WTC11 (cell line): Measurements from ENCODE around the gene POLK. TPM values are rescaled to one million over a fixed set of nuclear protein-coding genes. Genes with fewer than 3 reads are reported as not detected.

Experiments
- ATAC-seq: fragments of 200-7000 bp; cut with Tn5 transposase; 2 replicates; pipeline ENCODE4 v1.10.0; 2021; ENCODE audit warnings: mild to moderate bottlenecking, moderate library complexity
- CTCF ChIA-PET: fragments of 300-600 bp; sonication (Branson Sonifier 250); formaldehyde crosslinking; loops from one replicate; lab custom pipeline; 2021; ENCODE audit warnings: antibody characterized with exemption; lab: Charles Lee
- POLR2A ChIA-PET: fragments of 350-600 bp; sonication (Branson Sonifier 250); formaldehyde crosslinking; loops from one replicate; lab custom pipeline; 2021; ENCODE audit warnings: antibody characterized with exemption; lab: Charles Lee
- DNase-seq: peaks from one replicate; pipeline ENCODE4 v3.0.0; 2021; ENCODE audit warnings: low spot score
- H3K27ac Mint-ChIP-seq: 2 replicates; pipeline ENCODE4 v1.8.0; 2021; ENCODE audit warnings: mixed read lengths
- H3K27me3 Mint-ChIP-seq: 2 replicates; pipeline ENCODE4 v1.8.0; 2021; ENCODE audit warnings: low read depth, mild to moderate bottlenecking, moderate library complexity, mixed read lengths
- H3K36me3 Mint-ChIP-seq: 2 replicates; pipeline ENCODE4 v1.8.0; 2021; ENCODE audit warnings: mixed read lengths
- H3K4me1 Mint-ChIP-seq: 2 replicates; pipeline ENCODE4 v1.8.0; 2022; ENCODE audit warnings: mixed read lengths
- H3K4me3 Mint-ChIP-seq: 2 replicates; pipeline ENCODE4 v1.8.0; 2021; ENCODE audit warnings: mild to moderate bottlenecking, moderate library complexity, mixed read lengths
- H3K9me3 Mint-ChIP-seq: 2 replicates; pipeline ENCODE4 v1.8.0; 2021; ENCODE audit warnings: mixed read lengths
- AR ChIP-seq: fragments of 250-450 bp; sonication (Bioruptor Pico); IDR thresholded peaks from 2 replicates; pipeline ENCODE4 v1.9.0; 2021; ENCODE audit warnings: mild to moderate bottlenecking
- ATF3 ChIP-seq: sonication (generic); formaldehyde crosslinking; conservative IDR thresholded peaks from 2 replicates; pipeline ENCODE4 v1.8.1; 2022; ENCODE audit warnings: mild to moderate bottlenecking, missing genetic modification reagents
- CREB1 ChIP-seq: sonication (generic); formaldehyde crosslinking; IDR thresholded peaks from 2 replicates; pipeline ENCODE4 v1.8.0; 2023; ENCODE audit warnings: mild to moderate bottlenecking, missing genetic modification reagents
- CREM ChIP-seq: sonication (generic); formaldehyde crosslinking; IDR thresholded peaks from 2 replicates; pipeline ENCODE4 v1.8.1; 2022; ENCODE audit warnings: mild to moderate bottlenecking, missing genetic modification reagents, moderate library complexity
- HMGXB4 ChIP-seq: sonication (generic); formaldehyde crosslinking; IDR thresholded peaks from 2 replicates; pipeline ENCODE4 v1.8.1; 2023; ENCODE audit warnings: mild to moderate bottlenecking, moderate library complexity, missing genetic modification reagents
- NFATC4 ChIP-seq: fragments of 250-450 bp; sonication (Bioruptor Pico); IDR thresholded peaks from 2 replicates; pipeline ENCODE4 v1.9.0; 2021; ENCODE audit warnings: mild to moderate bottlenecking
- TEAD1 ChIP-seq: sonication (generic); formaldehyde crosslinking; IDR thresholded peaks from 2 replicates; pipeline ENCODE4 v1.8.0; 2022; ENCODE audit warnings: mild to moderate bottlenecking, missing genetic modification reagents
- ZBTB21 ChIP-seq: sonication (generic); formaldehyde crosslinking; IDR thresholded peaks from 2 replicates; pipeline ENCODE4 v1.8.1; 2023; ENCODE audit warnings: mild to moderate bottlenecking, missing genetic modification reagents, borderline replicate concordance
- ZNF232 ChIP-seq: sonication (generic); formaldehyde crosslinking; IDR thresholded peaks from 2 replicates; pipeline ENCODE4 v1.8.0; 2022; ENCODE audit warnings: mild to moderate bottlenecking, missing genetic modification reagents
- ZNF512 ChIP-seq: sonication (generic); formaldehyde crosslinking; IDR thresholded peaks from 2 replicates; pipeline ENCODE4 v1.8.1; 2022; ENCODE audit warnings: missing genetic modification reagents, borderline replicate concordance
- ZNF532 ChIP-seq: fragments of 250-450 bp; sonication (Bioruptor Pico); IDR thresholded peaks from 2 replicates; pipeline ENCODE4 v1.9.0; 2021; ENCODE audit warnings: mild to moderate bottlenecking, borderline replicate concordance
- total RNA-seq: library from RNA; stranded (reverse); gene quantifications from 3 replicates; pipeline ENCODE4 v1.2.3, GENCODE V29; 2021
- TF ChIP-seq, protein P1 (sequence below): sonication (generic); formaldehyde crosslinking; IDR thresholded peaks from 2 replicates; pipeline ENCODE4 v1.8.0; 2023; ENCODE audit warnings: missing genetic modification reagents, mild to moderate bottlenecking, borderline replicate concordance
- TF ChIP-seq, protein P2 (sequence below): fragments of 250-450 bp; sonication (Bioruptor Pico); IDR thresholded peaks from 2 replicates; pipeline ENCODE4 v1.9.0; 2021; ENCODE audit warnings: mild to moderate bottlenecking
- TF ChIP-seq, protein P3 (sequence below): sonication (generic); formaldehyde crosslinking; IDR thresholded peaks from 2 replicates; pipeline ENCODE4 v1.8.0; 2023; ENCODE audit warnings: mild to moderate bottlenecking, missing genetic modification reagents

POLK gene
- total RNA-seq, 1 experiment from 2014 or later, result 7.1 TPM

DNA sequence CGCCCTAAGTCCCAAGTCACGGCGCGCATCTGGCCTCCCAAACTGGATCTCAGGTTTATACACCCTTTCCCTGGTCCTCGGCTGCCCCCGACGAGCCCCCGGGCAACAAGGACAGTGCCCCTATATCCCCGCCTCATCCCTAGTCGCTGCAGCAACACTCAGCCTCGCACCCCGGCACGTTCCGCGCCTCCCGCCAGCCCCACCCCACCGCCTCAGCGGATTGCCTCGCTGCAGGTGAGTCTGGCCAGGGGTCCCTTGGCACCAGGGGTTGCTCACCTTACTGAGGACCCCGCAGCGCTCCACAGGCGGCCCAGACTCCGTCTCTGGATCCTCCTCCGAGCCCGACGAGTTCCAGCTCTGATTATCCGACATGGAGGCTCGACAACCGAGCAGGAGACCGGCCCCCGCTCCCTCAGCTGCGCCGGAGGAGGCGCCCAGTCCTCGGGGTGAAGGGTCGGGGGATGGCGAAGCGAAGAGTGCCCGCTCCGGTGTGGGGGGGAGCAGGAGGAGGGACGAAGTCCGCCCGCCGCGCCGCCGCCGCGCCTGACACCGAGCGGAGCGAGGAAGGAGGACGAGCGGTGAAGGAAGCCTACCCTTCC lies 756 bp upstream of the POLK start (continued):
- TF ChIP-seq CREM (CRISPR knock-in tag), result 0 out of 2 replicates have a peak, but pooled peaks have one; percentile 27
- peak; percentile 87 for TF ChIP-seq HMGXB4 (CRISPR knock-in tag)
- peak; percentile 11; the same call in 1 of the 2 replicates for TF ChIP-seq ZBTB21
- TF ChIP-seq, protein P1, sequence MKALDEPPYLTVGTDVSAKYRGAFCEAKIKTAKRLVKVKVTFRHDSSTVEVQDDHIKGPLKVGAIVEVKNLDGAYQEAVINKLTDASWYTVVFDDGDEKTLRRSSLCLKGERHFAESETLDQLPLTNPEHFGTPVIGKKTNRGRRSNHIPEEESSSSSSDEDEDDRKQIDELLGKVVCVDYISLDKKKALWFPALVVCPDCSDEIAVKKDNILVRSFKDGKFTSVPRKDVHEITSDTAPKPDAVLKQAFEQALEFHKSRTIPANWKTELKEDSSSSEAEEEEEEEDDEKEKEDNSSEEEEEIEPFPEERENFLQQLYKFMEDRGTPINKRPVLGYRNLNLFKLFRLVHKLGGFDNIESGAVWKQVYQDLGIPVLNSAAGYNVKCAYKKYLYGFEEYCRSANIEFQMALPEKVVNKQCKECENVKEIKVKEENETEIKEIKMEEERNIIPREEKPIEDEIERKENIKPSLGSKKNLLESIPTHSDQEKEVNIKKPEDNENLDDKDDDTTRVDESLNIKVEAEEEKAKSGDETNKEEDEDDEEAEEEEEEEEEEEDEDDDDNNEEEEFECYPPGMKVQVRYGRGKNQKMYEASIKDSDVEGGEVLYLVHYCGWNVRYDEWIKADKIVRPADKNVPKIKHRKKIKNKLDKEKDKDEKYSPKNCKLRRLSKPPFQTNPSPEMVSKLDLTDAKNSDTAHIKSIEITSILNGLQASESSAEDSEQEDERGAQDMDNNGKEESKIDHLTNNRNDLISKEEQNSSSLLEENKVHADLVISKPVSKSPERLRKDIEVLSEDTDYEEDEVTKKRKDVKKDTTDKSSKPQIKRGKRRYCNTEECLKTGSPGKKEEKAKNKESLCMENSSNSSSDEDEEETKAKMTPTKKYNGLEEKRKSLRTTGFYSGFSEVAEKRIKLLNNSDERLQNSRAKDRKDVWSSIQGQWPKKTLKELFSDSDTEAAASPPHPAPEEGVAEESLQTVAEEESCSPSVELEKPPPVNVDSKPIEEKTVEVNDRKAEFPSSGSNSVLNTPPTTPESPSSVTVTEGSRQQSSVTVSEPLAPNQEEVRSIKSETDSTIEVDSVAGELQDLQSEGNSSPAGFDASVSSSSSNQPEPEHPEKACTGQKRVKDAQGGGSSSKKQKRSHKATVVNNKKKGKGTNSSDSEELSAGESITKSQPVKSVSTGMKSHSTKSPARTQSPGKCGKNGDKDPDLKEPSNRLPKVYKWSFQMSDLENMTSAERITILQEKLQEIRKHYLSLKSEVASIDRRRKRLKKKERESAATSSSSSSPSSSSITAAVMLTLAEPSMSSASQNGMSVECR (CRISPR knock-in tag), result peak; percentile 70; the same call in 1 of the 2 replicates
- TF ChIP-seq, protein P2, sequence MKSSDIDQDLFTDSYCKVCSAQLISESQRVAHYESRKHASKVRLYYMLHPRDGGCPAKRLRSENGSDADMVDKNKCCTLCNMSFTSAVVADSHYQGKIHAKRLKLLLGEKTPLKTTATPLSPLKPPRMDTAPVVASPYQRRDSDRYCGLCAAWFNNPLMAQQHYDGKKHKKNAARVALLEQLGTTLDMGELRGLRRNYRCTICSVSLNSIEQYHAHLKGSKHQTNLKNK (CRISPR knock-in tag), result no peak
- no peak for TF ChIP-seq TEAD1 (CRISPR knock-in tag)
- TF ChIP-seq, all 79 proteins: peak for 14

GRCh38 chr5:75512383-75513074 lies 838 bp downstream of the POLK start:
- H3K36me3 Mint-ChIP-seq, result no peaks in the 10 kb centered on the region; the same call in 1 of the 2 replicates
- DNase-seq (no peak), ATAC-seq (no peak)
- CTCF ChIA-PET, result interaction anchor here (1.2 to 1.3 kb wide), 2 partner anchors 9 to 168 kb away, joined by 3 to 5 read pairs; no protein-coding TSS in a partner anchor
- H3K27ac Mint-ChIP-seq, result peak overlapping the region; percentile 50; the same call in 1 of the 2 replicates
- H3K27me3 Mint-ChIP-seq, result no peaks in the 10 kb centered on the region
- POLR2A ChIA-PET, result interaction anchor here (0.9 to 2.2 kb wide), 2 partner anchors 17 to 176 kb away, joined by 3 to 8 read pairs; partner anchors contain the start of gene HMGCR
- peak overlapping the region; percentile 93 for H3K4me3 Mint-ChIP-seq
- H3K4me1 Mint-ChIP-seq, result peaks cover 19% of the 10 kb centered on the region
- peaks cover 6% of the 10 kb centered on the region for H3K9me3 Mint-ChIP-seq
- TF ChIP-seq, protein P3, sequence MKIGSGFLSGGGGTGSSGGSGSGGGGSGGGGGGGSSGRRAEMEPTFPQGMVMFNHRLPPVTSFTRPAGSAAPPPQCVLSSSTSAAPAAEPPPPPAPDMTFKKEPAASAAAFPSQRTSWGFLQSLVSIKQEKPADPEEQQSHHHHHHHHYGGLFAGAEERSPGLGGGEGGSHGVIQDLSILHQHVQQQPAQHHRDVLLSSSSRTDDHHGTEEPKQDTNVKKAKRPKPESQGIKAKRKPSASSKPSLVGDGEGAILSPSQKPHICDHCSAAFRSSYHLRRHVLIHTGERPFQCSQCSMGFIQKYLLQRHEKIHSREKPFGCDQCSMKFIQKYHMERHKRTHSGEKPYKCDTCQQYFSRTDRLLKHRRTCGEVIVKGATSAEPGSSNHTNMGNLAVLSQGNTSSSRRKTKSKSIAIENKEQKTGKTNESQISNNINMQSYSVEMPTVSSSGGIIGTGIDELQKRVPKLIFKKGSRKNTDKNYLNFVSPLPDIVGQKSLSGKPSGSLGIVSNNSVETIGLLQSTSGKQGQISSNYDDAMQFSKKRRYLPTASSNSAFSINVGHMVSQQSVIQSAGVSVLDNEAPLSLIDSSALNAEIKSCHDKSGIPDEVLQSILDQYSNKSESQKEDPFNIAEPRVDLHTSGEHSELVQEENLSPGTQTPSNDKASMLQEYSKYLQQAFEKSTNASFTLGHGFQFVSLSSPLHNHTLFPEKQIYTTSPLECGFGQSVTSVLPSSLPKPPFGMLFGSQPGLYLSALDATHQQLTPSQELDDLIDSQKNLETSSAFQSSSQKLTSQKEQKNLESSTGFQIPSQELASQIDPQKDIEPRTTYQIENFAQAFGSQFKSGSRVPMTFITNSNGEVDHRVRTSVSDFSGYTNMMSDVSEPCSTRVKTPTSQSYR (CRISPR knock-in tag), result no peak
- no peak for TF ChIP-seq ZNF532 (CRISPR knock-in tag)
- no peak for TF ChIP-seq ZBTB21
- TF ChIP-seq CREB1, result no peak
- TF ChIP-seq ZNF512 (CRISPR knock-in tag), result no peak
- no peak for TF ChIP-seq ZNF232 (CRISPR knock-in tag)
- TF ChIP-seq NFATC4 (CRISPR knock-in tag), result no peak
- no peak for TF ChIP-seq AR (CRISPR knock-in tag)
- TF ChIP-seq ATF3 (CRISPR knock-in tag), result no peak
